HepG2 (cell line): ENCODE measurements around the gene TUT1. TPM values are rescaled to one million over a fixed set of nuclear protein-coding genes. Genes with fewer than 3 reads are reported as not detected.

Experiments used
- ATF1 ChIP-seq: IDR thresholded peaks from 2 replicates; pipeline ENCODE4 v1.6.1; 2016; ENCODE audit warnings: mild to moderate bottlenecking, control low read depth
- RXRB ChIP-seq: IDR thresholded peaks from 2 replicates; pipeline ENCODE4 v1.6.1; 2016; ENCODE audit warnings: borderline replicate concordance, missing genetic modification reagents, missing compliant biosample characterization
- SNRNP70 ChIP-seq: fragments of 200-400 bp; formaldehyde crosslinking; IDR thresholded peaks from 2 replicates; pipeline ENCODE4 v1.6.1; 2017; ENCODE audit warnings: mild to moderate bottlenecking, low read depth, low read length, moderate library complexity
- SP4 ChIP-seq: sonication (generic); formaldehyde crosslinking; IDR thresholded peaks from 2 replicates; pipeline ENCODE4 v1.8.1; 2023; ENCODE audit warnings: mild to moderate bottlenecking, missing genetic modification reagents
- SP5 ChIP-seq: IDR thresholded peaks from 2 replicates; pipeline ENCODE4 v1.6.1; 2016; ENCODE audit warnings: low read depth, borderline replicate concordance
- ZNF446 ChIP-seq: sonication (generic); formaldehyde crosslinking; IDR thresholded peaks from 2 replicates; pipeline ENCODE4 v1.5.0; 2020; ENCODE audit warnings: mild to moderate bottlenecking, missing genetic modification reagents
- ZNF564 ChIP-seq: sonication (generic); formaldehyde crosslinking; IDR thresholded peaks from 2 replicates; pipeline ENCODE4 v1.8.1; 2023; ENCODE audit warnings: mild to moderate bottlenecking, missing genetic modification reagents
- ZNF776 ChIP-seq: sonication (generic); formaldehyde crosslinking; IDR thresholded peaks from 2 replicates; pipeline ENCODE4 v1.4.0; 2020; ENCODE audit warnings: mild to moderate bottlenecking, missing genetic modification reagents
- polyA plus RNA-seq, 8 experiments: library from polyadenylated mRNA; depleted of rRNA in 3 of 8; stranded (reverse) in 7 of 8; unstranded in 1 of 8; fragments of >200 nt; fragmentation: Illumina TruSeq in 4 of 8; extraction: Trizol in 4 of 8; gene quantifications; 2 replicates each; pipeline versions ENCODE4 v1.2.1 to v1.2.3, GENCODE V29; 2011 to 2016; ENCODE audit warnings: low read depth in 4 of 8, missing spikeins in 1 of 8, mixed read lengths in 1 of 8; ENCODE audit not compliant: insufficient read depth in 1 of 8
- total RNA-seq, 5 experiments: library from RNA; depleted of rRNA; stranded (reverse); fragments of >200 nt; fragmentation: Illumina TruSeq; extraction: Trizol; gene quantifications; 2 replicates each; pipeline ENCODE4 v1.2.3, GENCODE V29; 2016; ENCODE audit warnings: low read depth in 1 of 5
- TF ChIP-seq, protein P1 (sequence below): sonication (generic); formaldehyde crosslinking; IDR thresholded peaks from 2 replicates; pipeline ENCODE4 v1.4.0; 2020; ENCODE audit warnings: missing genetic modification reagents
- TF ChIP-seq, protein P2 (sequence below): sonication (generic); formaldehyde crosslinking; IDR thresholded peaks from 2 replicates; pipeline ENCODE4 v1.9.0; 2022; ENCODE audit warnings: missing genetic modification reagents, mild to moderate bottlenecking, borderline replicate concordance
- TF ChIP-seq, protein P3 (sequence below): sonication (generic); formaldehyde crosslinking; IDR thresholded peaks from 2 replicates; pipeline ENCODE4 v1.5.1; 2020; ENCODE audit warnings: mild to moderate bottlenecking, missing genetic modification reagents, moderate library complexity
- TF ChIP-seq, protein P4 (sequence below): sonication (generic); formaldehyde crosslinking; IDR thresholded peaks from 2 replicates; pipeline ENCODE4 v1.5.0; 2020; ENCODE audit warnings: mild to moderate bottlenecking, missing genetic modification reagents
- TF ChIP-seq, protein P5 (sequence below): sonication (generic); formaldehyde crosslinking; IDR thresholded peaks from 2 replicates; pipeline ENCODE4 v1.5.0; 2020; ENCODE audit warnings: mild to moderate bottlenecking, missing genetic modification reagents, moderate library complexity

Gene TUT1
- total and polyA plus RNA-seq, 2 of the 13 experiments (the other 11 are each of a cell fraction or from before 2014, with no cell fraction given), result 9.7 to 14.3 TPM

DNA sequence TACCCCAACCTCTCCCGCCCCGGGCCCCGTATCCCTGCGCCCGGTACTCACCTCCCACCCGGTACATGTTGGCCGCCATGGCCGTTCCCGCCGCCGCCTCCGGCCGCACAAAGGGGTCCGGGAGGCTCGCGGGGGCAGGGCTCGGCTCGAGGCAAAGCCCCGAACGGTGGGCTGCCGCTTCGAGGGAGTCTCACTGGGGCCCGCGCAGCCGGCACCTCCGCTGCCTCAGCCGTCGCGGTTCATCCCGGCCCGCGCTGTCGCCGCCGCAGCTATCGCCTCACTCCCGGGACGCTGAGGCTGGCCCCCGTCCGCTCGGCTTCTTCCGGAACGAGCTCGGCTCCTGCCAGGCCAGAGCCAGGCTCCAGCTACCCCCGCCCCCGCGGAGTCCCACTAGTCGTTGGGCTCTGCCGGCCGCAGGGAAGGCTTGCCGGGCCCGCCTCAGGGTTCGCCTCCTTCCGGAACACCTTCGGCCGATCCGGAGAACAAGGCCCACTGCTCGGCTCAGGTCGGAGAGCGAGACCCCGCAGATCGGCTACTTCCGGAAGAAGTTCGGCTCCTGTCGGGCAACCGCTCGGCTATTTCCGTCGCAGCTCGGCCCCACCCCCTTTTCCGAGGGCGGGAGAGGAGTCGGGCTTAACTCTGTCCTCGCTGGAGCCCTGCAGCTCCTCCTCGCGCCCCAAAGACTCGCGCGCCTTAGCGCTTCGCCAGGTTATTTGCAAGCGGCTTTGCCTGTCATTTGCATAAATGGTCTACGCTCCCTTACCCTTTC lies 10.2 kb upstream of the TUT1 start, which contains the start of gene MTA2 (continued):
- TF ChIP-seq, protein P1, sequence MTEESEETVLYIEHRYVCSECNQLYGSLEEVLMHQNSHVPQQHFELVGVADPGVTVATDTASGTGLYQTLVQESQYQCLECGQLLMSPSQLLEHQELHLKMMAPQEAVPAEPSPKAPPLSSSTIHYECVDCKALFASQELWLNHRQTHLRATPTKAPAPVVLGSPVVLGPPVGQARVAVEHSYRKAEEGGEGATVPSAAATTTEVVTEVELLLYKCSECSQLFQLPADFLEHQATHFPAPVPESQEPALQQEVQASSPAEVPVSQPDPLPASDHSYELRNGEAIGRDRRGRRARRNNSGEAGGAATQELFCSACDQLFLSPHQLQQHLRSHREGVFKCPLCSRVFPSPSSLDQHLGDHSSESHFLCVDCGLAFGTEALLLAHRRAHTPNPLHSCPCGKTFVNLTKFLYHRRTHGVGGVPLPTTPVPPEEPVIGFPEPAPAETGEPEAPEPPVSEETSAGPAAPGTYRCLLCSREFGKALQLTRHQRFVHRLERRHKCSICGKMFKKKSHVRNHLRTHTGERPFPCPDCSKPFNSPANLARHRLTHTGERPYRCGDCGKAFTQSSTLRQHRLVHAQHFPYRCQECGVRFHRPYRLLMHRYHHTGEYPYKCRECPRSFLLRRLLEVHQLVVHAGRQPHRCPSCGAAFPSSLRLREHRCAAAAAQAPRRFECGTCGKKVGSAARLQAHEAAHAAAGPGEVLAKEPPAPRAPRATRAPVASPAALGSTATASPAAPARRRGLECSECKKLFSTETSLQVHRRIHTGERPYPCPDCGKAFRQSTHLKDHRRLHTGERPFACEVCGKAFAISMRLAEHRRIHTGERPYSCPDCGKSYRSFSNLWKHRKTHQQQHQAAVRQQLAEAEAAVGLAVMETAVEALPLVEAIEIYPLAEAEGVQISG (CRISPR knock-in tag), result peak; percentile 72
- TF ChIP-seq ZNF776 (CRISPR knock-in tag) (peak; percentile 84; the same call in 1 of the 2 replicates), ZNF446 (CRISPR knock-in tag) (peak; percentile 89), SP4 (CRISPR knock-in tag) (peak; percentile 57), ATF1 (CRISPR knock-in tag) (no peak), SNRNP70 (no peak), RXRB (0 out of 2 replicates have a peak, but pooled peaks have one; percentile 34), SP5 (CRISPR knock-in tag) (peak; percentile 70), ZNF564 (peak; percentile 79; the same call in 1 of the 2 replicates)
- TF ChIP-seq, protein P2, sequence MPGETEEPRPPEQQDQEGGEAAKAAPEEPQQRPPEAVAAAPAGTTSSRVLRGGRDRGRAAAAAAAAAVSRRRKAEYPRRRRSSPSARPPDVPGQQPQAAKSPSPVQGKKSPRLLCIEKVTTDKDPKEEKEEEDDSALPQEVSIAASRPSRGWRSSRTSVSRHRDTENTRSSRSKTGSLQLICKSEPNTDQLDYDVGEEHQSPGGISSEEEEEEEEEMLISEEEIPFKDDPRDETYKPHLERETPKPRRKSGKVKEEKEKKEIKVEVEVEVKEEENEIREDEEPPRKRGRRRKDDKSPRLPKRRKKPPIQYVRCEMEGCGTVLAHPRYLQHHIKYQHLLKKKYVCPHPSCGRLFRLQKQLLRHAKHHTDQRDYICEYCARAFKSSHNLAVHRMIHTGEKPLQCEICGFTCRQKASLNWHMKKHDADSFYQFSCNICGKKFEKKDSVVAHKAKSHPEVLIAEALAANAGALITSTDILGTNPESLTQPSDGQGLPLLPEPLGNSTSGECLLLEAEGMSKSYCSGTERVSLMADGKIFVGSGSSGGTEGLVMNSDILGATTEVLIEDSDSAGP, result peak; percentile 88; the same call in 1 of the 2 replicates
- TF ChIP-seq, protein P3, sequence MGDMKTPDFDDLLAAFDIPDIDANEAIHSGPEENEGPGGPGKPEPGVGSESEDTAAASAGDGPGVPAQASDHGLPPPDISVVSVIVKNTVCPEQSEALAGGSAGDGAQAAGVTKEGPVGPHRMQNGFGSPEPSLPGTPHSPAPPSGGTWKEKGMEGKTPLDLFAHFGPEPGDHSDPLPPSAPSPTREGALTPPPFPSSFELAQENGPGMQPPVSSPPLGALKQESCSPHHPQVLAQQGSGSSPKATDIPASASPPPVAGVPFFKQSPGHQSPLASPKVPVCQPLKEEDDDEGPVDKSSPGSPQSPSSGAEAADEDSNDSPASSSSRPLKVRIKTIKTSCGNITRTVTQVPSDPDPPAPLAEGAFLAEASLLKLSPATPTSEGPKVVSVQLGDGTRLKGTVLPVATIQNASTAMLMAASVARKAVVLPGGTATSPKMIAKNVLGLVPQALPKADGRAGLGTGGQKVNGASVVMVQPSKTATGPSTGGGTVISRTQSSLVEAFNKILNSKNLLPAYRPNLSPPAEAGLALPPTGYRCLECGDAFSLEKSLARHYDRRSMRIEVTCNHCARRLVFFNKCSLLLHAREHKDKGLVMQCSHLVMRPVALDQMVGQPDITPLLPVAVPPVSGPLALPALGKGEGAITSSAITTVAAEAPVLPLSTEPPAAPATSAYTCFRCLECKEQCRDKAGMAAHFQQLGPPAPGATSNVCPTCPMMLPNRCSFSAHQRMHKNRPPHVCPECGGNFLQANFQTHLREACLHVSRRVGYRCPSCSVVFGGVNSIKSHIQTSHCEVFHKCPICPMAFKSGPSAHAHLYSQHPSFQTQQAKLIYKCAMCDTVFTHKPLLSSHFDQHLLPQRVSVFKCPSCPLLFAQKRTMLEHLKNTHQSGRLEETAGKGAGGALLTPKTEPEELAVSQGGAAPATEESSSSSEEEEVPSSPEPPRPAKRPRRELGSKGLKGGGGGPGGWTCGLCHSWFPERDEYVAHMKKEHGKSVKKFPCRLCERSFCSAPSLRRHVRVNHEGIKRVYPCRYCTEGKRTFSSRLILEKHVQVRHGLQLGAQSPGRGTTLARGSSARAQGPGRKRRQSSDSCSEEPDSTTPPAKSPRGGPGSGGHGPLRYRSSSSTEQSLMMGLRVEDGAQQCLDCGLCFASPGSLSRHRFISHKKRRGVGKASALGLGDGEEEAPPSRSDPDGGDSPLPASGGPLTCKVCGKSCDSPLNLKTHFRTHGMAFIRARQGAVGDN (CRISPR knock-in tag), result peak; percentile 89
- TF ChIP-seq, protein P4, sequence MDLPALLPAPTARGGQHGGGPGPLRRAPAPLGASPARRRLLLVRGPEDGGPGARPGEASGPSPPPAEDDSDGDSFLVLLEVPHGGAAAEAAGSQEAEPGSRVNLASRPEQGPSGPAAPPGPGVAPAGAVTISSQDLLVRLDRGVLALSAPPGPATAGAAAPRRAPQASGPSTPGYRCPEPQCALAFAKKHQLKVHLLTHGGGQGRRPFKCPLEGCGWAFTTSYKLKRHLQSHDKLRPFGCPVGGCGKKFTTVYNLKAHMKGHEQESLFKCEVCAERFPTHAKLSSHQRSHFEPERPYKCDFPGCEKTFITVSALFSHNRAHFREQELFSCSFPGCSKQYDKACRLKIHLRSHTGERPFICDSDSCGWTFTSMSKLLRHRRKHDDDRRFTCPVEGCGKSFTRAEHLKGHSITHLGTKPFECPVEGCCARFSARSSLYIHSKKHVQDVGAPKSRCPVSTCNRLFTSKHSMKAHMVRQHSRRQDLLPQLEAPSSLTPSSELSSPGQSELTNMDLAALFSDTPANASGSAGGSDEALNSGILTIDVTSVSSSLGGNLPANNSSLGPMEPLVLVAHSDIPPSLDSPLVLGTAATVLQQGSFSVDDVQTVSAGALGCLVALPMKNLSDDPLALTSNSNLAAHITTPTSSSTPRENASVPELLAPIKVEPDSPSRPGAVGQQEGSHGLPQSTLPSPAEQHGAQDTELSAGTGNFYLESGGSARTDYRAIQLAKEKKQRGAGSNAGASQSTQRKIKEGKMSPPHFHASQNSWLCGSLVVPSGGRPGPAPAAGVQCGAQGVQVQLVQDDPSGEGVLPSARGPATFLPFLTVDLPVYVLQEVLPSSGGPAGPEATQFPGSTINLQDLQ (CRISPR knock-in tag), result peak; percentile 6; the same call in 1 of the 2 replicates
- TF ChIP-seq, protein P5, sequence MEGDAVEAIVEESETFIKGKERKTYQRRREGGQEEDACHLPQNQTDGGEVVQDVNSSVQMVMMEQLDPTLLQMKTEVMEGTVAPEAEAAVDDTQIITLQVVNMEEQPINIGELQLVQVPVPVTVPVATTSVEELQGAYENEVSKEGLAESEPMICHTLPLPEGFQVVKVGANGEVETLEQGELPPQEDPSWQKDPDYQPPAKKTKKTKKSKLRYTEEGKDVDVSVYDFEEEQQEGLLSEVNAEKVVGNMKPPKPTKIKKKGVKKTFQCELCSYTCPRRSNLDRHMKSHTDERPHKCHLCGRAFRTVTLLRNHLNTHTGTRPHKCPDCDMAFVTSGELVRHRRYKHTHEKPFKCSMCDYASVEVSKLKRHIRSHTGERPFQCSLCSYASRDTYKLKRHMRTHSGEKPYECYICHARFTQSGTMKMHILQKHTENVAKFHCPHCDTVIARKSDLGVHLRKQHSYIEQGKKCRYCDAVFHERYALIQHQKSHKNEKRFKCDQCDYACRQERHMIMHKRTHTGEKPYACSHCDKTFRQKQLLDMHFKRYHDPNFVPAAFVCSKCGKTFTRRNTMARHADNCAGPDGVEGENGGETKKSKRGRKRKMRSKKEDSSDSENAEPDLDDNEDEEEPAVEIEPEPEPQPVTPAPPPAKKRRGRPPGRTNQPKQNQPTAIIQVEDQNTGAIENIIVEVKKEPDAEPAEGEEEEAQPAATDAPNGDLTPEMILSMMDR (CRISPR knock-in tag), result 0 out of 2 replicates have a peak, but pooled peaks have one; percentile 2
